SK-N-SH (cell line): Measurements from ENCODE around the gene RNF150. TPM values are rescaled to one million over a fixed set of nuclear protein-coding genes. Genes with fewer than 3 reads are reported as not detected.

Experiments
- CTCF ChIA-PET: fragments of 300-600, 350-600 bp; formaldehyde crosslinking; extraction: SDS; loops from one replicate; lab custom pipeline; 2021; lab: Yijun Ruan, JAX
- POLR2A ChIA-PET: fragments of 350-600 bp; sonication (Branson Sonifier 250); formaldehyde crosslinking; extraction: SDS; loops from one replicate; lab custom pipeline; 2020; ENCODE audit warnings: antibody characterized with exemption, inconsistent platforms; lab: Yijun Ruan, JAX
- DNase-seq: peaks from one replicate; pipeline ENCODE4 v3.0.0; 2012
- H2AFZ ChIP-seq: fragments of 200-600 bp; sonication (generic); 2 replicates; pipeline ENCODE4 v1.8.1; 2016; ENCODE audit warnings: antibody characterized with exemption, mild to moderate bottlenecking, low read depth
- H3F3A ChIP-seq: fragments of 200-600 bp; sonication (generic); replicated peaks from 2 replicates; pipeline ENCODE3; 2016; ENCODE audit warnings: antibody characterized with exemption, mild to moderate bottlenecking; ENCODE audit not compliant: insufficient read depth
- H3K27ac ChIP-seq, 2 experiments: fragments of 200-500 bp in 1 of 2; fragments of 200-600 bp in 1 of 2; sonication (Bioruptor generic) in 1 of 2; sonication (generic), shearing (Covaris generic) in 1 of 2; 2 replicates each; pipeline versions ENCODE4 v1.5.1 to v1.6.1; 2014 to 2016; ENCODE audit warnings: low read depth in 2 of 2, inconsistent platforms in 1 of 2, low read length in 1 of 2, mild to moderate bottlenecking in 1 of 2, mixed read lengths in 1 of 2
- H3K27me3 ChIP-seq: fragments of 200-600 bp; sonication (generic), shearing (Covaris generic); 2 replicates; pipeline ENCODE4 v1.6.1; 2016; ENCODE audit warnings: mixed run types; ENCODE audit not compliant: insufficient read depth
- H3K36me3 ChIP-seq, 2 experiments: fragments of 200-500 bp in 1 of 2; fragments of 200-600 bp in 1 of 2; sonication (Bioruptor generic) in 1 of 2; sonication (generic) in 1 of 2; replicated peaks in 1 of 2; 2 replicates each; pipeline versions ENCODE3 to v1.5.1; 2014 to 2016; ENCODE audit warnings: low read length in 1 of 2, mild to moderate bottlenecking in 1 of 2; ENCODE audit not compliant: insufficient read depth in 2 of 2, control insufficient read depth in 1 of 2
- H3K4me1 ChIP-seq, 2 experiments: fragments of 200-500 bp in 1 of 2; fragments of 200-600 bp in 1 of 2; sonication (Bioruptor generic) in 1 of 2; sonication (generic), shearing (Covaris generic) in 1 of 2; 2 replicates each; pipeline versions ENCODE4 v1.5.1 to v1.6.1; 2014 to 2016; ENCODE audit warnings: low read depth in 1 of 2, low read length in 1 of 2, mixed run types in 1 of 2; ENCODE audit not compliant: insufficient read depth in 2 of 2, control insufficient read depth in 1 of 2
- H3K4me2 ChIP-seq: fragments of 200-600 bp; sonication (generic), shearing (Covaris generic); 2 replicates; pipeline ENCODE4 v1.6.1; 2017; ENCODE audit warnings: mixed run types
- H3K4me3 ChIP-seq, 2 experiments: fragments of 200-500 bp in 1 of 2; fragments of 200-600 bp in 1 of 2; sonication (Bioruptor generic) in 1 of 2; sonication (generic), shearing (Covaris generic) in 1 of 2; 2 replicates each; pipeline versions ENCODE4 v1.5.1 to v1.8.1; 2014 to 2016; ENCODE audit warnings: low read depth in 2 of 2, inconsistent platforms in 1 of 2, low read length in 1 of 2, mild to moderate bottlenecking in 1 of 2, mixed read lengths in 1 of 2, moderate library complexity in 1 of 2
- H3K79me2 ChIP-seq: fragments of 200-600 bp; sonication (generic); 2 replicates; pipeline ENCODE4 v1.8.1; 2017; ENCODE audit warnings: mild to moderate bottlenecking; ENCODE audit not compliant: insufficient read depth
- H3K9ac ChIP-seq: fragments of 200-600 bp; sonication (generic); 2 replicates; pipeline ENCODE4 v1.6.1; 2017; ENCODE audit warnings: mixed run types
- H3K9me2 ChIP-seq: fragments of 200-600 bp; sonication (generic); 2 replicates; pipeline ENCODE4 v1.6.1; 2017; ENCODE audit warnings: mixed run types
- H3K9me3 ChIP-seq: fragments of 200-600 bp; sonication (generic); 2 replicates; pipeline ENCODE4 v1.6.1; 2017; ENCODE audit warnings: mixed run types, mild to moderate bottlenecking, moderate library complexity
- H4K20me1 ChIP-seq: fragments of 200-600 bp; sonication (generic); 2 replicates; pipeline ENCODE4 v1.6.1; 2017; ENCODE audit warnings: mild to moderate bottlenecking, mixed run types; ENCODE audit not compliant: insufficient read depth
- CHD2 ChIP-seq: fragments of 150-350 bp; IDR thresholded peaks from 2 replicates; pipeline ENCODE4 v1.6.1; 2018; ENCODE audit warnings: low read length; ENCODE audit not compliant: partially characterized antibody
- ELF1 ChIP-seq: IDR thresholded peaks from 2 replicates; pipeline ENCODE4 v1.4.0; 2012
- EP300 ChIP-seq, 2 experiments: IDR thresholded peaks; 2 replicates each; pipeline versions ENCODE4 v1.4.0 to v1.6.1; 2012; ENCODE audit warnings: borderline replicate concordance in 1 of 2, low read depth in 1 of 2, low read length in 1 of 2
- EZH2phosphoT487 ChIP-seq: fragments of 200-600 bp; sonication (generic); IDR thresholded peaks from 2 replicates; pipeline ENCODE4 v1.6.1; 2017; ENCODE audit warnings: low read depth, mixed run types, mild to moderate bottlenecking, antibody characterized with exemption, moderate library complexity, borderline replicate concordance
- FOXJ3 ChIP-seq: sonication (generic); formaldehyde crosslinking; IDR thresholded peaks from 2 replicates; pipeline ENCODE4 v1.5.1; 2020; ENCODE audit warnings: mild to moderate bottlenecking, missing genetic modification reagents
- GABPA ChIP-seq: IDR thresholded peaks from 2 replicates; pipeline ENCODE4 v1.4.0; 2012; ENCODE audit warnings: low read depth, mild to moderate bottlenecking
- GATA2 ChIP-seq: sonication (generic); formaldehyde crosslinking; IDR thresholded peaks from 2 replicates; pipeline ENCODE4 v1.5.0; 2020; ENCODE audit warnings: mild to moderate bottlenecking, missing genetic modification reagents
- JUND ChIP-seq: IDR thresholded peaks from 2 replicates; pipeline ENCODE4 v1.4.0; 2012
- NRF1 ChIP-seq: IDR thresholded peaks from 2 replicates; pipeline ENCODE4 v1.6.1; 2012; ENCODE audit warnings: low read depth, mild to moderate bottlenecking, low read length
- RAD21 ChIP-seq: IDR thresholded peaks from 2 replicates; pipeline ENCODE4 v1.6.1; 2012; ENCODE audit warnings: mild to moderate bottlenecking, low read length
- RCOR1 ChIP-seq: fragments of 150-350 bp; IDR thresholded peaks from 2 replicates; pipeline ENCODE4 v1.6.1; 2017; ENCODE audit warnings: antibody characterized with exemption, low read length
- TAF1 ChIP-seq: IDR thresholded peaks from 2 replicates; pipeline ENCODE4 v1.6.1; 2012; ENCODE audit warnings: low read depth, mild to moderate bottlenecking, low read length, moderate library complexity, borderline replicate concordance
- YY1 ChIP-seq: IDR thresholded peaks from 2 replicates; pipeline ENCODE4 v1.4.0; 2012; ENCODE audit warnings: low read depth, mild to moderate bottlenecking
- WGBS: methylation state at CpG from one replicate; pipeline ENCODE4 v1.1.6; 2017; ENCODE audit warnings: low lambda C conversion rate; 5-methylcytosine and 5-hydroxymethylcytosine counted together
- polyA plus RNA-seq, 3 experiments: library from polyadenylated mRNA; depleted of rRNA; stranded (reverse); fragments of >200 nt; gene quantifications; 2 replicates each; pipeline ENCODE4 v1.2.3, GENCODE V29; 2012
- TF ChIP-seq, protein P1 (sequence below): fragments of 150-350 bp; IDR thresholded peaks from 2 replicates; pipeline ENCODE4 v1.6.1; 2017; ENCODE audit warnings: antibody characterized with exemption, low read length, low read depth, borderline replicate concordance
- TF ChIP-seq, protein P2 (sequence below): IDR thresholded peaks from 2 replicates; pipeline ENCODE4; 2012
- TF ChIP-seq, protein P3 (sequence below): fragments of 200-600 bp; sonication (generic); IDR thresholded peaks from 2 replicates; pipeline ENCODE4 v1.6.1; 2017; ENCODE audit warnings: antibody characterized with exemption, mild to moderate bottlenecking, moderate library complexity
- TF ChIP-seq, protein P4 (sequence below): fragments of 150-350 bp; IDR thresholded peaks from 2 replicates; pipeline ENCODE4 v1.6.1; 2016; ENCODE audit warnings: mild to moderate bottlenecking, low read depth, low read length
- TF ChIP-seq, protein P5 (sequence below): IDR thresholded peaks from 2 replicates; pipeline ENCODE4 v1.4.0; 2012; ENCODE audit warnings: low read depth
- TF ChIP-seq, protein P6 (sequence below): IDR thresholded peaks from 2 replicates; pipeline ENCODE4 v1.6.1; 2012; ENCODE audit warnings: mild to moderate bottlenecking, low read depth, low read length, moderate library complexity

RNF150 gene
- polyA plus RNA-seq, 1 of the 3 experiments (the other 2 are of a cell fraction), result 5.8 TPM

DNA sequence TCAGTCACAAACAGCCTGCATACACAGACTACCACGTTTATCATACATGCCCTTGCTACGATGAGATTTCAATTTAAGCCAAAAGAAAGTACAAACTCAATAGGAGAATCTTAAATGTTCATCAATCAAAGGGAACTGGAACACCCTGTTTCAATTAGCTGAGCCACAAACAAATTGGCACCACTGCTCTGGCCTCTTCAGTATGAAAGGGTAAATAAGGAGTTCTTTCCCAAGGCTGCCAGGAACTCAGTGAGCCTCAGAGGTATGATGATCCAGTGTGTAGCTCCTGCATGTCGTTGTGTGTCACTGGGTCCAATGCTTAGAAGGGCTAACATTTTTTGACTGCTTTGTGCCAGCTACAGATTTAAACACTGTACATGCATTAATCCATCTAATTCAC is 5.4 kb downstream of the RNF150 start:
- Histone ChIP-seq H3K4me3 (no peak overlapping the region), H3K27ac (peak overlapping the region in 1 of 2 experiments; percentile 9; a peak in 1 of 4 replicates), H3K4me2 (peak overlapping the region; percentile 27), H3K4me1 (peaks cover 19 to 25% of the 10 kb centered on the region in 2 experiments; a peak in 3 of 4 replicates), H3K36me3 (no peaks in the 10 kb centered on the region), H3K9ac (no peak overlapping the region), H4K20me1 (peaks cover 44% of the 10 kb centered on the region), H3K27me3 (no peaks in the 10 kb centered on the region), H3K9me3 (no peaks in the 10 kb centered on the region), H3K79me2 (peaks cover 97% of the 10 kb centered on the region), H3F3A (peaks cover 4% of the 10 kb centered on the region), H3K9me2 (no peaks in the 10 kb centered on the region), H2AFZ (no peak overlapping the region)
- POLR2A ChIA-PET, result no interaction called here
- TF ChIP-seq, protein P1, sequence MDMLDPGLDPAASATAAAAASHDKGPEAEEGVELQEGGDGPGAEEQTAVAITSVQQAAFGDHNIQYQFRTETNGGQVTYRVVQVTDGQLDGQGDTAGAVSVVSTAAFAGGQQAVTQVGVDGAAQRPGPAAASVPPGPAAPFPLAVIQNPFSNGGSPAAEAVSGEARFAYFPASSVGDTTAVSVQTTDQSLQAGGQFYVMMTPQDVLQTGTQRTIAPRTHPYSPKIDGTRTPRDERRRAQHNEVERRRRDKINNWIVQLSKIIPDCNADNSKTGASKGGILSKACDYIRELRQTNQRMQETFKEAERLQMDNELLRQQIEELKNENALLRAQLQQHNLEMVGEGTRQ, result no peak
- TF ChIP-seq, protein P2, sequence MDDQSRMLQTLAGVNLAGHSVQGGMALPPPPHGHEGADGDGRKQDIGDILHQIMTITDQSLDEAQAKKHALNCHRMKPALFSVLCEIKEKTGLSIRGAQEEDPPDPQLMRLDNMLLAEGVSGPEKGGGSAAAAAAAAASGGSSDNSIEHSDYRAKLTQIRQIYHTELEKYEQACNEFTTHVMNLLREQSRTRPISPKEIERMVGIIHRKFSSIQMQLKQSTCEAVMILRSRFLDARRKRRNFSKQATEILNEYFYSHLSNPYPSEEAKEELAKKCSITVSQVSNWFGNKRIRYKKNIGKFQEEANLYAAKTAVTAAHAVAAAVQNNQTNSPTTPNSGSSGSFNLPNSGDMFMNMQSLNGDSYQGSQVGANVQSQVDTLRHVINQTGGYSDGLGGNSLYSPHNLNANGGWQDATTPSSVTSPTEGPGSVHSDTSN, result no peak
- TF ChIP-seq EZH2phosphoT487 (no peak), NRF1 (no peak), ELF1 (no peak), JUND (no peak), GABPA (no peak), TAF1 (no peak), GATA2 (CRISPR knock-in tag) (no peak), YY1 (no peak), RCOR1 (no peak), CHD2 (no peak), EP300 (IDR thresholded peaks at IDR 0.05; ENCODE audit: borderline replicate concordance in 1 of 2, low read depth in 1 of 2, low read length in 1 of 2) (no peak), RAD21 (no peak), FOXJ3 (CRISPR knock-in tag) (no peak)
- TF ChIP-seq, protein P3, sequence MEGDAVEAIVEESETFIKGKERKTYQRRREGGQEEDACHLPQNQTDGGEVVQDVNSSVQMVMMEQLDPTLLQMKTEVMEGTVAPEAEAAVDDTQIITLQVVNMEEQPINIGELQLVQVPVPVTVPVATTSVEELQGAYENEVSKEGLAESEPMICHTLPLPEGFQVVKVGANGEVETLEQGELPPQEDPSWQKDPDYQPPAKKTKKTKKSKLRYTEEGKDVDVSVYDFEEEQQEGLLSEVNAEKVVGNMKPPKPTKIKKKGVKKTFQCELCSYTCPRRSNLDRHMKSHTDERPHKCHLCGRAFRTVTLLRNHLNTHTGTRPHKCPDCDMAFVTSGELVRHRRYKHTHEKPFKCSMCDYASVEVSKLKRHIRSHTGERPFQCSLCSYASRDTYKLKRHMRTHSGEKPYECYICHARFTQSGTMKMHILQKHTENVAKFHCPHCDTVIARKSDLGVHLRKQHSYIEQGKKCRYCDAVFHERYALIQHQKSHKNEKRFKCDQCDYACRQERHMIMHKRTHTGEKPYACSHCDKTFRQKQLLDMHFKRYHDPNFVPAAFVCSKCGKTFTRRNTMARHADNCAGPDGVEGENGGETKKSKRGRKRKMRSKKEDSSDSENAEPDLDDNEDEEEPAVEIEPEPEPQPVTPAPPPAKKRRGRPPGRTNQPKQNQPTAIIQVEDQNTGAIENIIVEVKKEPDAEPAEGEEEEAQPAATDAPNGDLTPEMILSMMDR, result no peak
- TF ChIP-seq, protein P4, sequence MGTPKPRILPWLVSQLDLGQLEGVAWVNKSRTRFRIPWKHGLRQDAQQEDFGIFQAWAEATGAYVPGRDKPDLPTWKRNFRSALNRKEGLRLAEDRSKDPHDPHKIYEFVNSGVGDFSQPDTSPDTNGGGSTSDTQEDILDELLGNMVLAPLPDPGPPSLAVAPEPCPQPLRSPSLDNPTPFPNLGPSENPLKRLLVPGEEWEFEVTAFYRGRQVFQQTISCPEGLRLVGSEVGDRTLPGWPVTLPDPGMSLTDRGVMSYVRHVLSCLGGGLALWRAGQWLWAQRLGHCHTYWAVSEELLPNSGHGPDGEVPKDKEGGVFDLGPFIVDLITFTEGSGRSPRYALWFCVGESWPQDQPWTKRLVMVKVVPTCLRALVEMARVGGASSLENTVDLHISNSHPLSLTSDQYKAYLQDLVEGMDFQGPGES, result no peak
- TF ChIP-seq, protein P5, sequence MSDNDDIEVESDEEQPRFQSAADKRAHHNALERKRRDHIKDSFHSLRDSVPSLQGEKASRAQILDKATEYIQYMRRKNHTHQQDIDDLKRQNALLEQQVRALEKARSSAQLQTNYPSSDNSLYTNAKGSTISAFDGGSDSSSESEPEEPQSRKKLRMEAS, result no peak
- TF ChIP-seq, protein P6, sequence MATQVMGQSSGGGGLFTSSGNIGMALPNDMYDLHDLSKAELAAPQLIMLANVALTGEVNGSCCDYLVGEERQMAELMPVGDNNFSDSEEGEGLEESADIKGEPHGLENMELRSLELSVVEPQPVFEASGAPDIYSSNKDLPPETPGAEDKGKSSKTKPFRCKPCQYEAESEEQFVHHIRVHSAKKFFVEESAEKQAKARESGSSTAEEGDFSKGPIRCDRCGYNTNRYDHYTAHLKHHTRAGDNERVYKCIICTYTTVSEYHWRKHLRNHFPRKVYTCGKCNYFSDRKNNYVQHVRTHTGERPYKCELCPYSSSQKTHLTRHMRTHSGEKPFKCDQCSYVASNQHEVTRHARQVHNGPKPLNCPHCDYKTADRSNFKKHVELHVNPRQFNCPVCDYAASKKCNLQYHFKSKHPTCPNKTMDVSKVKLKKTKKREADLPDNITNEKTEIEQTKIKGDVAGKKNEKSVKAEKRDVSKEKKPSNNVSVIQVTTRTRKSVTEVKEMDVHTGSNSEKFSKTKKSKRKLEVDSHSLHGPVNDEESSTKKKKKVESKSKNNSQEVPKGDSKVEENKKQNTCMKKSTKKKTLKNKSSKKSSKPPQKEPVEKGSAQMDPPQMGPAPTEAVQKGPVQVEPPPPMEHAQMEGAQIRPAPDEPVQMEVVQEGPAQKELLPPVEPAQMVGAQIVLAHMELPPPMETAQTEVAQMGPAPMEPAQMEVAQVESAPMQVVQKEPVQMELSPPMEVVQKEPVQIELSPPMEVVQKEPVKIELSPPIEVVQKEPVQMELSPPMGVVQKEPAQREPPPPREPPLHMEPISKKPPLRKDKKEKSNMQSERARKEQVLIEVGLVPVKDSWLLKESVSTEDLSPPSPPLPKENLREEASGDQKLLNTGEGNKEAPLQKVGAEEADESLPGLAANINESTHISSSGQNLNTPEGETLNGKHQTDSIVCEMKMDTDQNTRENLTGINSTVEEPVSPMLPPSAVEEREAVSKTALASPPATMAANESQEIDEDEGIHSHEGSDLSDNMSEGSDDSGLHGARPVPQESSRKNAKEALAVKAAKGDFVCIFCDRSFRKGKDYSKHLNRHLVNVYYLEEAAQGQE, result no peak
- CTCF ChIA-PET, result no interaction called here
- 43% methylated on average over 3 of the region's 3 CpGs for WGBS
- DNase-seq, result no peak
